Kidney (tissue), 14 donors: Measurements from ENCODE around the gene ERO1B. TPM values are rescaled to one million over a fixed set of nuclear protein-coding genes. Genes with fewer than 3 reads are reported as not detected.

ENCODE experiments used
- DNase-seq, 5 donors: peaks; one replicate each; pipeline ENCODE4 v3.0.0-alpha.2; 2013 to 2020
- FAIRE-seq: peaks from 2 replicates; lab custom pipeline; 2012; peaks lifted over from hg19 to GRCh38; lab: Jason Lieb, UNC
- H3K27ac ChIP-seq, 2 donors: one replicate each; pipeline ENCODE4 v1.7.0; 2013; ENCODE audit warnings: low read depth in 2 of 2, low read length in 2 of 2, inconsistent platforms in 1 of 2
- H3K27me3 ChIP-seq: one replicate; pipeline ENCODE4 v1.7.1; 2013; ENCODE audit warnings: low read length, inconsistent platforms; ENCODE audit not compliant: control insufficient read depth, insufficient read depth
- H3K36me3 ChIP-seq, 3 donors: one replicate each; pipeline versions ENCODE4 v1.7.0 to v1.7.1; 2013; ENCODE audit warnings: low read length in 3 of 3, control low read depth in 1 of 3, inconsistent platforms in 1 of 3; ENCODE audit not compliant: insufficient read depth in 3 of 3, control insufficient read depth in 2 of 3
- H3K4me1 ChIP-seq, 3 donors: one replicate each; pipeline versions ENCODE4 v1.7.0 to v1.7.1; 2013; ENCODE audit warnings: low read length in 3 of 3, inconsistent platforms in 1 of 3, low read depth in 1 of 3; ENCODE audit not compliant: control insufficient read depth in 2 of 3, insufficient read depth in 2 of 3
- H3K4me3 ChIP-seq, 3 donors: one replicate each; pipeline versions ENCODE4 v1.7.0 to v1.8.1; 2013; ENCODE audit warnings: low read length in 3 of 3, control low read depth in 1 of 3, inconsistent platforms in 1 of 3
- H3K9ac ChIP-seq, 3 donors: one replicate each; pipeline versions ENCODE4 v1.7.0 to v1.7.1; 2013; ENCODE audit warnings: low read length in 3 of 3, control low read depth in 1 of 3, inconsistent platforms in 1 of 3
- H3K9me3 ChIP-seq, 3 donors: one replicate each; pipeline versions ENCODE4 v1.7.0 to v1.7.1; 2013; ENCODE audit warnings: low read length in 3 of 3, control low read depth in 1 of 3, inconsistent platforms in 1 of 3; ENCODE audit not compliant: control insufficient read depth in 2 of 3, insufficient read depth in 1 of 3
- intact Hi-C: fragments of 100-400 bp; cut with DNase I; formaldehyde crosslinking; loops from one replicate; pipeline ENCODE4 v1.11.1; 2022
- polyA plus RNA-seq: library from polyadenylated mRNA; stranded (reverse); fragments of 350-450 nt; fragmentation: Illumina TruSeq; extraction: RNeasy Lipid Tissue Mini Kit (QIAGEN cat#74804); gene quantifications from one replicate; pipeline ENCODE4 v1.2.3, GENCODE V29; 2014; ENCODE audit warnings: low read depth, low replicate concordance; ENCODE audit not compliant: insufficient read depth
- total RNA-seq: library from RNA; stranded (reverse); fragmentation: NEBNext Ultra II Directional; extraction: Animal tissue kit (Norgen Biotek cat#: 25700); gene quantifications from one replicate; pipeline ENCODE4 v1.2.1, GENCODE V29; 2021
- TF ChIP-seq, protein P1 (sequence below): IDR thresholded peaks from 3 replicates; pipeline ENCODE4 v1.5.1; 2012; ENCODE audit warnings: mild to moderate bottlenecking, moderate library complexity, borderline replicate concordance; ENCODE audit not compliant: insufficient read depth; ENCODE audit errors: extremely low read depth
- donor health status: control.
- donor health status: control.
- donor health status: control.
- donor health status: control.
- donor health status: control.
- donor health status: DM: yes; HTN: yes; CAD: no.
- donor health status: Normal renal cell carcinoma (clear cell type).

ERO1B gene
- total and polyA plus RNA-seq, 2 donors from 2014 or later: 5.7 to 9.9 TPM

DNA sequence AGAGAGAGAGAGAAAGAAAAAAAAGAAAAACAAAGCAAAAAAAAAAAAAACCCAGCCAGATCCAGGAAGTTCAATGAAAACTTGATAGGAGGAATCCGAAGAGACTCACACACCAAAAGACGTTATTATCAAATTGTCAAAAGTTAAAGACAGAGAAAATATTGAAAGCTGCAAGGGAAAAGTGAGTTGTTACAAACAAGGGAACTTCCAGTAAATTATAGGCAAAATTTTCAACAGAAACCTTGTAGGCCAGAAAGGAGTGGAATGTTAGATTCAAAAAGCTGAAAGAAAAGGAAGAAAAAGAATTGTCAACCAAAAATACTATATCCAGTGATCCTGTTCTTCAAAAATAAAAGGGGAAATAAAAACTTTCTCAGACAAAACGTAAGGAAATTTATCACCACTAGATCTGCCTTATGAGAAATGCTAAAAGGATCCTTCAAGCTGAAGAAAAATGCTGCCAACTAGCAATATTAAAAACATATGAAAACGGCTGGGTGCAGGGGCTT is 23.6 kb downstream of the ERO1B start:
- H3K4me1 ChIP-seq: no peaks in the 10 kb centered on the region

DNA sequence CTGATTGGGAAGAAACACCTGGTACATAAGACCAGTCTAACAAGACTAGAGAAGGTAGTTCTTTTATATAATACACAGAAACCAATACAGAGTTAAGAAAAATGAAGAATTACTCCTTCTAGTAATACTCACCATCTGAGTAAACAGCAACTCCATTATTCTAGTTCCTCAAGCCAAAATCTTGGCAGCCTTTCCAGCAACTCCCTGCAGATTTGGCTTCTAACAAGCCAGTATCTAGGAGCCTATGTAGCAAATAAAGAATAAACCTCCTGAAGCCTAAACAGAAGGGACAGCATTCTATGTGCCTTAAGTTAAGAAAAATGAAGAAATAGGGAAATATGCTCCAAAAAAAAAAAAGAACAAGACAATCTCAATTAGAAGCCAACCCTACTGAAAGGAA is 24.5 kb downstream of the ERO1B start:
- FAIRE-seq: no peak
- DNase-seq: no peak

More for the DNA sequence above, 23.6 kb downstream of the ERO1B start:
- Histone ChIP-seq H3K4me3 (no peak overlapping the region), H3K27me3 (no peaks in the 10 kb centered on the region), H3K27ac (no peak overlapping the region), H3K36me3 (no peaks in the 10 kb centered on the region), H3K9me3 (peaks cover 0 to 27% (median 3%) of the 10 kb centered on the region in 3 donors), H3K9ac (no peak overlapping the region)
- intact Hi-C loops: no loop called here
- TF ChIP-seq, protein P1, sequence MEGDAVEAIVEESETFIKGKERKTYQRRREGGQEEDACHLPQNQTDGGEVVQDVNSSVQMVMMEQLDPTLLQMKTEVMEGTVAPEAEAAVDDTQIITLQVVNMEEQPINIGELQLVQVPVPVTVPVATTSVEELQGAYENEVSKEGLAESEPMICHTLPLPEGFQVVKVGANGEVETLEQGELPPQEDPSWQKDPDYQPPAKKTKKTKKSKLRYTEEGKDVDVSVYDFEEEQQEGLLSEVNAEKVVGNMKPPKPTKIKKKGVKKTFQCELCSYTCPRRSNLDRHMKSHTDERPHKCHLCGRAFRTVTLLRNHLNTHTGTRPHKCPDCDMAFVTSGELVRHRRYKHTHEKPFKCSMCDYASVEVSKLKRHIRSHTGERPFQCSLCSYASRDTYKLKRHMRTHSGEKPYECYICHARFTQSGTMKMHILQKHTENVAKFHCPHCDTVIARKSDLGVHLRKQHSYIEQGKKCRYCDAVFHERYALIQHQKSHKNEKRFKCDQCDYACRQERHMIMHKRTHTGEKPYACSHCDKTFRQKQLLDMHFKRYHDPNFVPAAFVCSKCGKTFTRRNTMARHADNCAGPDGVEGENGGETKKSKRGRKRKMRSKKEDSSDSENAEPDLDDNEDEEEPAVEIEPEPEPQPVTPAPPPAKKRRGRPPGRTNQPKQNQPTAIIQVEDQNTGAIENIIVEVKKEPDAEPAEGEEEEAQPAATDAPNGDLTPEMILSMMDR: no peak
- DNase-seq: no peak
- no peak for FAIRE-seq

DNA sequence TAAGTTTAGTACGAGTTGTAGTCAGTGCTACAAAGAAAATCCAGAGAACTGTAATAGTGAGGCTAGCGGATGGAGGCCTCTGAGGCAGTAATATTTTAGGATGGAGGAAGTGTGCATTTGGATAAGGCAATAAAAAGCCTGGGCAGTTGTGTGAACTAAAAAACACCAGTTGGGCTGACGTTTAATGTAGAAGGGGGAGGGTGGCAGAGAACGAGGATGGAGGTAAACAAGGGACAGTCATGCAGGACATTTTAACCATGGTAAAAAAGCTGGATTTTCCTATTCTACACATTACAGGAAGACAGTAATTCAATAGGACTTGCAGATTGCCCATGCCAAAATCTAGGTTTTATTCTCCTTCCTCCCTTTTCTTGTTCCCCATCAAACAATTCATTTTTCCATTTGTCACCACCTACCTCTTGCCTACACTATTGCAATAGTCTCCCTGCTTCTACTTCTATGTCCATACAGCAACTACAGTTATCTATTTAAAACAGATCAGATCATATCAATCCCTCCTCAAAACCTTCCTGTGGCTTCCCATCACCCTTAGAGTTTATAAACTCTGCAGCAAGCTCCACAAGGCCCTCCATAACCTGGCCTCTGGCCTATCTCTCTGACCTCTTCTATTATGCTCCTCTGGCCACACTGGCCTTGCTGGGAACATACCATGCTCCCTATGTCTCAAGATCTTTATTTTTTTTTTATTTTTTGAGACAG is 27.7 kb downstream of the ERO1B start:
- intact Hi-C loops: no loop called here
- no peak overlapping the region for H3K4me3 ChIP-seq
- no peak overlapping the region for H3K9ac ChIP-seq
- DNase-seq (no peak), FAIRE-seq (no peak)
- H3K4me1 ChIP-seq: no peaks in the 10 kb centered on the region
- TF ChIP-seq, protein P1: no peak
- H3K27me3 ChIP-seq: no peaks in the 10 kb centered on the region
- no peaks in the 10 kb centered on the region for H3K36me3 ChIP-seq
- H3K27ac ChIP-seq: no peak overlapping the region
- peaks cover 0 to 10% (median 0%) of the 10 kb centered on the region in 3 donors for H3K9me3 ChIP-seq

More for the DNA sequence above, 24.5 kb downstream of the ERO1B start:
- TF ChIP-seq, protein P1: no peak
- intact Hi-C loops: no loop called here
- Histone ChIP-seq H3K4me1 (no peaks in the 10 kb centered on the region), H3K27ac (no peak overlapping the region), H3K9ac (no peak overlapping the region), H3K36me3 (no peaks in the 10 kb centered on the region), H3K27me3 (no peaks in the 10 kb centered on the region), H3K4me3 (no peak overlapping the region), H3K9me3 (peaks cover 0 to 27% (median 3%) of the 10 kb centered on the region in 3 donors)
